NCI-H2029 (cell line): ENCODE data around the gene FRMD4A.
"Not testable (repeated sequence)": the region's sequence is repeated elsewhere in the genome, so short reads cannot be mapped to it uniquely, and the experiment has no call there.

Experiments
- DNase-seq: peaks from one replicate; lab custom pipeline; 2025; lab: John Stamatoyannopoulos, UW

FRMD4A gene

GRCh38 chr10:13775786-13776775, 554.6 kb downstream of the FRMD4A start:
- DNase-seq = no peak

DNA sequence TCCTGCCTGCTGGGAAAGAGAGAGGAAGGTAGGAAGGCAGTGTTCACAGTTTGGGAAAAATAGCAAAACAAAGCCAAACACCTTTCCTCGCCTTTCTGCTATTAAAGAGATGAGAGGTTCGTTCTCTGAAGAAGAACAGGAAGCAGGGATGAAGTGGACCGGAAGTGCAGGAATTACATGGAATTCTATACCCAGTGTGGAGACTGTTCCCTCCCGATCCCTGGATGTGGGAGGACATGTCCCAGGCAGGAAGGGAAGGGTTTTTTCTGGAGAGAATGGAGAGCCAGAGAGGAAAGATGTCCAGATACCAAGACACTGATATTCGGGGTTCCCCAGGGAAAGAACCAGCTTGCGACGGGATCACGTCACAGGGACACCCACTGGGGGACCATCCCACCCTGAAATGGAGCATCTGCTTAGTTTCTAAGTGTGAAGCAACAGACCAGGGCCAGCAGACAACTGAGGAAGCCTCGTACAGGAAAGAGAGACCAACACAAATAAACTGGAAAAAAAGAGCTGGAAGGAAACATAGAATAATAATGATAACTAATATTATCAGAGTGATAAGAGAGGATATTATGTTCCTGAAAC, 556.3 kb downstream of the FRMD4A start:
- no peak for DNase-seq

GRCh38 chr10:13773496-13774170, 557.1 kb downstream of the FRMD4A start:
- no peak for DNase-seq

DNA sequence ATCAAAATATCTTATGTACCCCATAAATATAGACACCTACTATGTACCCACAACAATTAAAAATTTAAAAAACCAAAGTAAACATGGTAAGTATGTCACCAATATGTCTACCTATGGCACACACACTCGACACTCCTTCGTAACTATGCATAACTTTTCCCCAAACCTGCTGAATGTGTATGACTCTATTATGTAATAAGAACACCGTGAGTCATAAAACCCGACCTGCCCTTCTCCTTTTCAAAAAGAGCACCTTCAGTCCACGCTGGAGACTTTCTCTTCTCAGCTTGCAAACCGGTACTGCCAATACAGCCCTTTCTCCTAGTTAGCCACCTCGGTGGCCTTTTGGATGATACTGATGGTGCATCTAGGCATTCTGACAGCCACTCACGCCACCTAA, 557.7 kb downstream of the FRMD4A start:
- DNase-seq = no peak

GRCh38 chr10:13771992-13772391, 558.7 kb downstream of the FRMD4A start:
- DNase-seq = no peak

- no peak for DNase-seq
Measured at GRCh38 chr10:13770760-13771493, 559.8 kb downstream of the FRMD4A start.

GRCh38 chr10:13769946-13770345, 560.8 kb downstream of the FRMD4A start:
- DNase-seq = no peak

DNA sequence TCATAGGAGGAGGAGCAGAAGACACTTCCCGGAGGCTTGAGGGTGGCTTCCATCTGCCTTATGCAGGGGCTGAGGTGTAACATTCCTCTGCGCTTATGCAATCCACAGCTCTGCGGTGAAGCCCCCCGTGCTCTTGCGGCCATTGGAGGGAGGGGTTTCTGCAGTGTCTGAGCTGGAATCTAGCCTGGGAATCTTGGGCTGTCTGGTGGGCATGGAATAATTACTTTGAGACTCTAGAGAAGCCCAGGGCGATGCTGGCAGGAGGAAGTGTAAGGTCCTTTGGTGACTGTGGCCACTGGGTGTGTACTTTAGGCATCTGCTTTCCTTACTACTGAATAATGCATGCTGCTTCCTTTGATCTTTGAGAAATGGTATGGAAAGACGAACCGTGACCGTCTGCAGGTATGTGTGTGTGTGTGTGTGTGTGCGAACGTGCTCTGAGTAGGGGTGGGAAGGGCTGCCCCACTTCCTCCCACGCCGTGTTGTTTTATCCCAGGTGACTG, 563.0 kb downstream of the FRMD4A start:
- DNase-seq = no peak

- not testable (repeated sequence) for DNase-seq
Measured at GRCh38 chr10:13767148-13767547, 563.6 kb downstream of the FRMD4A start.

GRCh38 chr10:13765641-13766341, 564.9 kb downstream of the FRMD4A start:
- DNase-seq = no peak

DNA sequence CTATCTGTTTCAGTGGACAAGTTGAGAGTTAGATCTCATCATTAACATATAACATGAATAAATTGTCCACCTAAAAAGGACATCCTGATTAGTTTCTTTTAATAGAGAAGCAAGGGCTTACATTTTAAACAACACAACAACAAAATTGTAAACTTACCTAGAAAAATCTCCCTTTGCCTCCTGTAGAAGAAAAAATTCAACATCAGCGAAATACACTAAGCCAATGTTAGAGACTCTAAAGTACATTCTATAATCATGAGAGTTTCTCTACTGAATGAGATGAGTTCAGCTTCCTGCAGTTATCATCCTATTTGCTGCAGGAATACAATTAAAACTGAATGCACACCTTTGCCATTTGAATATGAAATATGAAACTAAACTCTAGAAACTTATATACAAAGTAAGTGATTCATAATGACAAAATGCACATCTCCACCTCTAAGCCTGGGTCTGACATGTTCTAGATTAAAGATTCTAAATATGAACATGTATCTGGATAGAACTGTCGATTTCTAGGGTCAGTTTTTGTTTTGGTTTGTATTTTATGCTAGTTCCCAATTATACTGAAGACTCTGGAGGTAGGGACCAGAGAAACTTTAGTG, 569.1 kb downstream of the FRMD4A start:
- no peak for DNase-seq

DNA sequence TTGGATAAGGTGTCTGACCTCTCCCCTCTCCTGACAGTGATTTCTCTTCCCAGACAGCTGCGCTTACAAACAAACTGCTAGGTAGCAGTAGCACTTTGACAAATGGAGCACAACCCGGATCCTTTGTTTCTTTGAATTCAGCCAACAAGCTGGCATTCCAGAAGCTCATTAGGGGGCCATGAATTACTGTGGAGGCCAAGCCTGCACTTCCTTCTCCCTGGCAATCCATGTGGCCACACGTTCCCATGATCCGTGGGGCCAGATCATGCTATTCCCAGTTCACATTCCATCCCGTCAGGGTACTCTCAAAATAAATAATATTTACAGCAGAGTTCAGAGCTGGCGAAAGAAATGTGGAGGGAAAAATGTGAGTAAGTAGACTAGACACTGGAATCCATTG, 571.6 kb downstream of the FRMD4A start:
- DNase-seq = no peak

DNA sequence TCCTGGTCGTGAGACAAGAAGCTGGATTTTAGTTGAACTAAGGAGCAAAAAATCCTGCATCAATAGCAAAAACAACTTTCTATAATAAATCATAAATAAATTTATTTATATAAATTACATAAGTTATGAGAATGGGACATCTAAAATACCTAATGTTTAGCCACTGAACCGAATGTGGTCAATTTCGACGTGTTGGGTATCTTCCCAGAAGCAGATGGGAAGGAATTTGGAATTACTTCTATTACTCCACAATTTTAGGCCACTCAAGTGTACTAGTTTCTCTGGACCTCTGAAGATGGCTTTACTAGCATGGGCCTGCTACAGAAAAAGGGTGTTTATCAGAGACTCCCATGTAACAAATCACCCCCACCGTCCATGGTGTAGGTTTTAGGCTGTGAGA, 572.0 kb downstream of the FRMD4A start:
- no peak for DNase-seq

DNA sequence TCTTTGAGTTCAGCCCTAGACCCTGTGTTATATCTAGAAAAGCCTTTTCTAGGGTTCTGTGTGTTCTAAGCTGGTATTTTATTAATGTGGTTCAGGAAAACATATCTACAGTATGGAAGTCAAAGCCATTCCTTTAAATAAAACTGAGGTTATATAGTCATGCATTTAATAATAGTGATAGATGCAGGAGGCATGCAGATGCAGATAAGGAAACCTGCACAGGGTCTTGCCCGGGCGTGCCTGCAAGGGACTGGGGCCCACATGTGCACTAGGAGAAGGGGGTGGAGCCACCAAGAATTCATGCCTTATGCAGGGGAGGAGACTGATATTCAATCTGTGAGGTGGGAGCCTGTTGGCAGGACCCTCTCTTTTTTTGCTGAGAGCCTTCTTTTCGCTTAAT, 572.4 kb downstream of the FRMD4A start:
- no peak for DNase-seq

GRCh38 chr10:13754277-13754676, 576.4 kb downstream of the FRMD4A start:
- DNase-seq = no peak

DNA sequence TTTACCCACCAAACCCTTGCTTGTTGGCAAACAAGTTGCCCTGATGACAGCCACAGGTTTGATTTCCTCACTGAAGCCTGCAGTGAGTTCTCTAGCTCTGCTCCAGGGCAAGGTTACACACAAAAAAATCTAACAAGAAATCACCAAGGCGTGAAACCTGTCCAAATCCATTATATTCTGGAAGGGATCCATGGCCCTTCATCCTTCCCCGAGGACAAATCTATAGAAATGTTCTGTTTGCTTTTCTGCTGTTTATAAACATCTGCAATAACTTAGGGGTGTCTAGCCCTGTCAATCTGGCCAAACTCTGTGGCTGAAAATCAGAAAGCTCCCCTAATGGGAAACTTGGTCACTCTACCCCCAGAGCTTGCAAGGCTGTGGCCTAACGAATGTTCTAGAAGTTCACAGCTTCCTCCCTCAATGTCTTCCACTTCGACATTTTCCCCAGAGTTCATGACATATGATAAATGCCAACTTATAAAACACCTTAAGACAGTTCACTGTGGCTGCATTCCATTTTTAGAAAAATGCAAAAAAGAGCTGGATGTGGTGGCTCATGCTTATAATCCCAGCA, 579.4 kb downstream of the FRMD4A start:
- DNase-seq = no peak

GRCh38 chr10:13750299-13751190, 580.2 kb downstream of the FRMD4A start:
- DNase-seq = no peak

DNA sequence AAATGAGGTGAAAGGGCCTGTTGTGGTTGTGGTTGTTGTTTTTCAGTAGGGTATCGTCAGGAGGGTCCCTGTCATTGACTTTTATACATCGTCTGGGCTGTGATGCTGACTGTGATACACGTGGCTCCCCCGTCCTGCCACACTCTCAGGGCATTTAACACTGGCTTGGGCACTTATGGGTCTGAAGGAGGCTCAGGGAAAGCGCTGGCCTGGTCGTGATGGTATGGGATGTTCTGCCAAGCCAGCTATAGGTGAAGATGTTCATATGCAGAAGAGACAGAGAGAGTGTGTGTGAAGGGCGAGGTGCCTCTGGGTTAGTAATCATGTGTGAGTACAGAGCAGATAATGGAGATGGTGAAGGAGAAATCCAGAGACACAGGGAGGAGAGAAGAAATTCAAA, 585.5 kb downstream of the FRMD4A start:
- DNase-seq = no peak

- DNase-seq = no peak
Measured at GRCh38 chr10:13743963-13744362, 586.8 kb downstream of the FRMD4A start.
